Activated CD4-positive, alpha-beta T cell treated with anti-CD3 and anti-CD28 coated beads, Interleukin-2, Interleukin-4, amounts not matched to agents 100 ng/mL and 50 ng/mL, durations not matched to agents 16 hours and 8 hours (primary cell): ENCODE measurements around the gene ANKS1B.

Experiments used
- DNase-seq: peaks from one replicate; pipeline ENCODE4 v3.0.0-alpha.2; 2020; ENCODE audit warnings: low spot score

Gene ANKS1B

DNA sequence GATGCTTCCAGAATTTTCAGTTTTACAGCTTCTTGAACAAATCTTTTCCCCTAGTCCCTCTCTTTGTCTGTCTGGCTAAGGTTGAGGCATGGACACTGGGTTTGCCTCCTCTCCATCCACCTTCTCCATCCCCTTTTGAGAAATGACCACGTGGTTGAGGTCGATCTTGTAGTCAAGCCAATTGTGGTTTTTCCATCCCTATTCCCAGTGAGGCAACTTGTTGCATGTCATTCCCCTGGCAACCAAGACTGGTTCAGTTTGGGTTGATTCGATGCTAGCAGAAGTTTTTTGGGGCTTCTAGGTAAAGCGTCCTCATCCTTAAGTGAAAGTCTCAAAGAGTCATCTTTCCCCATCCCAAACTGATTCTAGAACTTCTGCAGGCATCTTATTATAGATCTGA is 1038.9 kb downstream of the ANKS1B start:
- no peak for DNase-seq

DNA sequence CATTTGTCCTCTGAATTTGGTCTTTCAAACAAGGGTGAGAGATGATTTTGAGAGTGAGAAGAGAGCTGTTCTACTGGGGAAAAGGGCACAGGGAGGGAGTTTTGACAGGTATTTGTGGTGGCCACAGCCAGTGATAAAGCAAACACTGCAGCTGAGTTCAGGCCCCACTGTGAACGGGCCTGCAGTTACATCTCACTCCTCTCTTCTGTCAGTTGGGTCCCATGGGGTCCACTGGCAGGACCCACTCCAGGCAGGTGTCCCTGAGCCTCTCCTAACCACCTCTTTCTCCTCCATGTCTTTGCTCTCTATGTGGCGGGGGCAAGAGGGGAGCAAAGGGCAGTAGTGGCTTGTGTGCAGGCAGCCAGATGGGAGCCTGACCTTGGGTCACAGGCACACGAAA is 1044.8 kb downstream of the ANKS1B start:
- no peak for DNase-seq

DNA sequence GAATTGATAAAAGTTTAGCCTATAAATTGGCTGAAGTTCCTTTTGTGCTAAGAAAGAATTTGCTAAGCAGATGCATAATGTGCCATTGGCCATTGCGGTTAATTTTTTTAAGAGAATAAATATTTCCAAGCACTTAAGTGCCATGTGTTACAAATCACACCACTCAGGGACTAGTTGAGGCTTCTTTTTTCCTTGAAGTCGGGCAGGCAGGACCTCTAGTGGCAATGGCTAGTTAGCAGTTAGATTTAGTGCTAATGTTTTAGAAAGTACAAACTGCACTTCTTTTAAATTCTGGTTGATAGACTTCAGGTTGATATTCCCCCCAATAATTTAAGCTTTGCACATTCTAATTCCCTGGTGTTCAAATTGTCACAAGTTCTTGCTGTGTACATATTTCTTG is 1045.4 kb downstream of the ANKS1B start:
- no peak for DNase-seq

DNA sequence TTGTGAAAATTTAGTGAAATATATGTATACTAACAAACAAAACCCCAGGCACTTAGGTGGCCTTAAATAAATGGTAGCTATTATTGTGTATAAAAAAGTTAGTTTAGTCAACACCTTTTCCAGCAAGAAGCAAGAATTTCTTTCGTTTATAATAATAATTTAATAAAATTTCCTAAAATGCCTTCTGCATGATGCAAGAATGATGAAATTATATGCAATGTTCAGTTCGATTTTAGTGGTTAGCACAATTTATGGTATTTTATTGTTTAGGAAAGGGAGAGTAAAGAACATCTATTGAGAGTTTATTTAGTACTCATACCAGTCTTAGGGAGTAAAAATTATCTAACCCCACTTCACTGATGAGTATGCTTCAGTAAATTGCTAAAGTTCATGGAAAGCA is 1048.9 kb downstream of the ANKS1B start:
- DNase-seq: no peak

DNA sequence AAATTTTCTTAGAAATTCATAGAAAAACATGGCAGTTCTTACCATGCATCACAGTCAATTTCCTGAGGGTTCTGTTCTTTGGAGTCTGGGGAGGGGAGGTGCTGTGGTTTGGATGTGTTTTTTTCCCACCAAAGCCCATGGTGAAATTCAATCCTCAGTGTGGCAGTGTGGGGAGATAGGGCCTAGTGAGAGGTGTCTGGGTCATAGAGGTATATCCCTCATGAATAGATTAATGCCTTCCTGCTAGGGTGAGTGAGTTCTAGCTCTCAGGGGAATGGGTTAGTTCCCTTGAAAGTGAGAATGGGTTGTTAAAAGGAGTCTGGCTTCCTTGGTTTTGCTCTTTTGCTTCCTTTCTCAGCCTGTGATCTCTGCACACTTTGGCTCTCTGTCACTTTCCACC is 1061.9 kb downstream of the ANKS1B start:
- DNase-seq: no peak

DNA sequence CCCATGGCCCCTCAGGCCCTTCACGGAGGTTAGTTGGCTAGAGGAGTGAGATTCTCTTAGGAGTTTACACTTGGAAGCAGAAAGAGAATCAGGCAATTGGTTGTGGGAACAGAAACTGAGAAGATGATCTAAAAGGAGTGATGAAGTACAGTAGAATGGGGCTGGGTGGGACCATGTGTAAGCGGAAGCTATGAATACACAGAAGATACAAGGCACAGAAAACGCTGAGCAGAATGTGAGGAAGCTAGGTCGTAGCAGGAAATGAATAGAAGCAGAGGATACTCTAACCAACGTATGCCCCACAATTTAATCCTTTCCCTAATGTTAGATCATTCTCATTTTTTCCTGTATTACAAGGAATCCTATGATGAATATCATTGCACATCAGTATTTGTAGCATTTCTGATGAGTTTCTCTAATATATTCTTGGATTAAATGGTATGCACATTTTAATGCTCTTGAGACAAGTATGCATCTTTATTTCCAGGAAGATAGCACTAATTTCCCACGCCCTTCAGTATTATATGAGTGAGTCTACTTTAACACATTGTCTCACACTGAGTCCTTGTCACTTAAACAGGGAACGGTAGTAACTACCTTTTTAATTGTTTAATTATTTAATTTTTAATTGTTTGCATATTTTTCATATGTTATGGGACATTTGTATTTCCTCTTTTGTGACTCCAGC is 1066.4 kb downstream of the ANKS1B start:
- DNase-seq: no peak

DNA sequence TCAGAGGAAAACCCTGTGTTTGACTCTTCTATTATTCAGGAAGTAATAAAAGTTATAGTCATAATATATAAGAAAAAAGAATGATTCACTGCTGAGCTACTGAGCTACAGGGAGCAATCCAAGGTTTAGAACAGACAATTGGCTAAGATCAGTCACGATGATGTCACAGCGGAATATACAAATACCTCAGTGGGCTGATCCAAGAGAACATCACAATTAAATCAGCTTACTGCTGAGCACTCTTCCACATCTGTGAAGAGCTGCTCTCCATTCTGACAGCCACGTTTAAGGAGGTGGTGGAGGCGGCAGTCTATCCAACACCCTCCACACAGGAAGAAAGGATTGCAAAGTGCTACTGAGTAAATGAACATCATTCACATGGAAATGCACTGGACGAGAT is 1068.6 kb downstream of the ANKS1B start:
- DNase-seq: no peak

DNA sequence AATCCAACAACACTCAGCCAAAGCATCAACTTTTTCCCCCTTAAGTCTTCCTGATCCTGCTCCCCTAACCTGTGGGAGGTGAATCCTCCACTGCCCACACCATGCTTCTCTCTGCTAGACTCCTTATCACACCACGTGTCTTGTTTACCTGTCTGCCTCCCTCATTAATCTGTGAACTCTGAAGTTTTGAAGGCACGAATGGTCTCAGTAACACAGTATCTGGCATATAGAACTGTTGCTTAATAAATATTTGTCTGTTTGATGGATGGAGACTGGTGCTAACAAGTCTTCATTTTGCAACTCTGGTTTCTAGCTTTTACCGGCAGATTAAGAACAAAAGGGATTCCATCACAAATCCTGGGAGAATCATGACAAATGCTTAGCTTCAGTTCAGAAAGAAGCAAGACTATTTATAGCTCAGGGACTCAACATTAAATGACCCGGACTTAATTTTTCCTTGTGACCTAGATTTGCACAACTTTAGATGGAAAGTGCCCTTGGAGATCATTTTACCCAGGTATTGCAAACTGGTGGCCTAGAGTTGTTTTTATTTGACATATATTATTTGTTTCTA is 1072.2 kb downstream of the ANKS1B start:
- DNase-seq: no peak

DNA sequence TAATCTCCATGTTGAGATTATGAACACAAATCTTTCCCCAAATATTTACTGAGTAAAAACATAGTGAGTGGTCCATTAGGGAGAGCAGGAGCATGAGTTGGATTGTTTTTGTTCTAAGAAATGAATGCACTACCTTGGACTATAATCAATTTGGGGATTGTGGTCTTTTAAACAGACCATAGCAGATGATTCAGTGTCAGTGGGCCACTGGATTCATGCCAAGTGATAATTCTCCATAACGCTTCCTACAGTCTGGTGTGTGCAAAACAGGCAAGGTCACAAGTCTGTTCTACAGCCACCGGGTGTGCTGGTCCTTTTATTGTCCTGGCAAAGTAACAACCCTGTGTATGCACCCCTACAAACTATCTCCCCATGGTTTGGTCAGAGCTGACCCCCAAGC is 1073.3 kb downstream of the ANKS1B start:
- DNase-seq: no peak

DNA sequence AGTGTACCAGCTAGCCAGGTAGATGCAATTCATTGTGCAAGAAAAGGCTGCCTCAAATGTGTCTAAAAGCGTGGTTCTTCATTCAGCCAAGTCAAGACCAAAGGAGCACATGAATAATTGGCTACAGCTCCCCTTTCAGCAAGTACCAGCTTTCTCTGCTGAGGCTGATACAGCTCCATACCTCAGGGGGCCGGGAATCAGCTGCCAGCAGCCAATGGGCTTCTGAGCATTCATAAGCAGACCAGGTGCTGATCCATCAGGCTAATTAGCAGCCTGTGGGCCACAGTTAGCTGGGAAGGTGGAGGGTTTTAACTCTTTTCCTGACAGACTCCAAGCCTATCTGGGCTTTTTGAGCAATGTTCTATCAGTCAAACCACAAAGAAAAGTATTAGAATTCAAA is 1075.0 kb downstream of the ANKS1B start:
- no peak for DNase-seq

DNA sequence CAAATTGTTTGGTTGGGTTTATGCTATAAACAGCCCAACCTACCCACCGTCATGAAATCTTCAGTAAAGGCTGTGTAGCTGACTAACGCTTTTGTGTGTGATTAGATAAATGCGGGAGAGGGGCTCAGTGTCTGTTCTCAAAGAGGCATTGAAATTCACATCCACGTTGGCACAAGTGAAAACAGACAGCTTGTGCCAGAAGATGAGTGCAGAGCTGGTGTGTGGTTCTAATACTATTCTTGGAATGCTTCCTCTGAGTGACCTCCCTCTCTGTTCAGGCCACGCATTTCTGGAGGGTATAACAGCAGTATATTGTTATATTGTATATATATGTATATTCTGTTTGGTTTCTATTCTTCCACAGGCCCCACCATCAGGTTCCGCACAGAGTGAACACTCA is 1075.9 kb downstream of the ANKS1B start:
- no peak for DNase-seq

DNA sequence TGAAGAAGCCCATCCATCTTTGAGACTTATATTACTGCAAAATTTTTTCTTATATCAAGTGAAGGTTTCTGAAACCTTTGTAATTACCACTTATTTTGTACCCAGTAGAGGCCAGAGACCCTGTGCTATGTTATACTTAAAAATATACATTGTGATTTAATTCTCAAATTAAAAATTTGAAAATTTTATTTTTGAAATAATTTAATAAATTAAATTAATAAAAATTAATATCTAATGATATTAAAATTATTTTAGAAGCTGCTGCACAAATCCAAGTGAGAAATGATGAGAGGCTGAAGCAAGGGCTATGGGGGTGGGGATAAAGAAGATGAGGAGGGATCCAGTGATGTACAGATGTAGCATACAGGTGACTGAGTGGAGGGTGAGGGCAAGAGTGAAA is 1080.9 kb downstream of the ANKS1B start:
- DNase-seq: no peak

DNA sequence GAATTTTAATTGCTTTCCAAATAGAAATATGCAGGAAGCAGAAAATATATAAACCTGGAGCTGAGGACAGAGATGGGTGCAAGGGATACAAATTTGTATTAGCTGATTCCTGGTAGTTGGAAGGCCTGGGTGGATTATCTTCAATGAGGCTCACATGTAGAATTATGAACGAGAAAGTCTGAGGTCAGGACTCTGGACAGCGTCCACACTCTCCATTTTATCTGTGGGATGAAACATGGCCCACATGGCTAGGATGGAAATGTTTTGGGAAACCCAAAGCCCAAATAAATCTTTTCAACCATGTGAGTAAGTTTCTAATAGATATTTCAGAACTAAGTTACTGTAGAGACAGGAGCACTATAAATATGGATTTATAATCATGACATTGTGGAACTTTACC is 1083.5 kb downstream of the ANKS1B start:
- no peak for DNase-seq

DNA sequence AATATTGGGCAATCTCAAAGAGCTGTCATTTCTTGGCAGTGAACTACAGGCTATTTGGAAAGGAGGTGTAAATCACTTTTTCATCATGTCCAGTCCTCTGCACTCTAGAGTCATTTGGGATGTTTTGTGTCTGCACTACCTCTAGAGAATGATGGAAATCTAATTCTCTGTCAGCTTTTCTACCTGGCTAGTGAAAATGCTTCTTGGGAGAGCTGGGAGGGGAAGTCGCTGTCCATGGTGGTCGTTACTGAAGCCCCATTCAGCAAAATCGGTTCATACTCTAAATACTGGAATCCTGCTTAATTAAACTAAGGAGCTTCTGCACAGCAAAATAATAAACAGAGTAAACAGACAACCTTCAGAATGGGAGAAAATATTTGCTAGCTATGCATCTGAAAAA is 1087.8 kb downstream of the ANKS1B start:
- no peak for DNase-seq

DNA sequence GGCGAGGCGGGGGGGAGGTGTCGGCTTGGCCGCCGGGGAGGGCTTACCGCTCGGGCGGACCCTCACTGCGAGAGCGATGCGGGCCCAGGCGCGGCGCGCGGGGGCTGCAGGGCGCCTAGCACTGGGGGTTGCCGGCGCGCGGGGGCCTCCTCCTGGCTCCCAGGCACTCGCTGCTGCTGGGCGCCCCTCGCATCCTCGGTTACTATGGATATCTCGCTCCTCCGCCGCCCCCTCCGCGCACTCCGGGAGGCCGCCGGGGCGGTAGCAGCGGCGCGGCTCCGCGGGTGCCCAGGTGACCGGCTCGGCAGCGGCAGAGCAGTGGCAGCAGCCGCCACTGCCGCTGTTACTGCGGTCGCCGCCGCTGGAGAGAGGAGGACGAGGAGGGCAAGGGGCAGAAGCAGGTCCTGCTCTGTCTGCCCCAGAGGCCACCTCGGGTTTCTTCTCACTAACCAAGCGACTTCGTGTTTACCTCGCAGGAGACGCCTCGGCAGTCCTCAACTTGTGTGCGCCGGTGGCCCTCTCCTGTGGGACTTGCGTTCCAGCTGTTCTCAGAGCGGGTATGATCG is 1089.6 kb downstream of the ANKS1B start:
- no peak for DNase-seq

DNA sequence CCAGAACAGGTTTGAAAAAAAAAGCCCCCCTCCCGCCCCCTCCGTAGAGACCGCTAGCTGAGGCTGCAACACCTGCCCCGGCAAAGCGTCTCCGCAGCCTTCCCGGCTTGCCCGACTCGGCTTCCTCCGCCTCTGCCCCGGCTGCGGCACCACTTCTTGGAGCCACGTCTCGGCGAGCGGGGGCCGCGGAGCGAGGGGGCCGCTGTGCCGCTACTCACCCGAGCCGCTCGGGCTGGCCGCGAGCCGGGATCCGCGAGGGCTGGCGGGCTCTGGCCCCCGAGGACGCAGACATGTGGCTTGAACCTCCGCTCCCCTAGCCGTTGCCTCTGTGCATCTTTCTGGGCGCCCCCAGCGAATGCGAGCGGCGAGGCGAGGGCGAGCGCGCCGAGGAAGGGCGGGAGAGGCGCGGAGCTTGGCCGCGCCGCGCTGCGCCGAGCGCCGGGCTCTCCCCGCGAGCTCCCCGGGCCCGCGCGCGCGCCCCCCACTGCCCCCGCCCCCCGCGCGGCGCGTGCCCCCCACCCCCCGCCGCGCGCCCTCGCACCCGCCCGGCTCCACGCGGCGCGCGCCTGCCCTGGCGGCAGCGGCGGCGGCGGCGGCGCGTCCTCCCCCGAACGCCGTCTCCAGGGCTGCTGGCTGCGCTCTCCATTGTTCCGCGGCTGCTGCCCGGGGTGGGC is 1090.2 kb downstream of the ANKS1B start:
- no peak for DNase-seq

DNA sequence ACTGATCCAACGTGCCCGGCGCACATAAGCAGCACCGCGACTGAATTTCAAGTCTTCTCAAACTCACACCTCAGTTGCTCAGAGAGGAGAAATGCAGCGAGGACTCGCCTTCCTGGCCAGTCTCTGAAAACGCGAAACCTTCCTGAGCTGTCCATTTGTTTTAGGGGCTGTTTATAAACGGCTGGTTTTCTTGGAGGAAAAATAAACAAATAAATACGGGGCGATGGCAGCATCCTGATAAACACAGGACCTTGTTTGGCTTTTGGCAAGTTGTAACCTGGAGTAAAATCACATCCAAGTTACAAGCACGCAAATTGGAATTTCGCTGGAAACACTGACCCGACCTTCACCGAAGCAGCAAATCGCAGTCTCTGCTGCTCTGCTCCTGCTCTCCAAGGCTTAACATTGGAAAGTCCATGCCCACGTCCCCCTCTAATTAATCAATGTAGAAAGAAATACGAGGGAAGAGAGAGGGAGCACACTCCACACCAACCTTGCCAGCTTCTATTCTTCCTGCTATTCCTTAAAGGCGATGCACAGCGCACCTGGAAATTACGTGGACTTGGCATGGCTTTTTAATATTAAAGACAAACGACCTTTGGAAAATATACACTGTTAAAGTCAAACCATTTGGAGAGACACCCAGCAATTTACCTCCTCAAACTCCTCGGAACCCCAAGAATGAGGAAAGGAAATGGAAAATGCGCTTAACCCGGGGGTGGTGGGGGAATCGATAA is 1090.9 kb downstream of the ANKS1B start:
- no peak for DNase-seq

DNA sequence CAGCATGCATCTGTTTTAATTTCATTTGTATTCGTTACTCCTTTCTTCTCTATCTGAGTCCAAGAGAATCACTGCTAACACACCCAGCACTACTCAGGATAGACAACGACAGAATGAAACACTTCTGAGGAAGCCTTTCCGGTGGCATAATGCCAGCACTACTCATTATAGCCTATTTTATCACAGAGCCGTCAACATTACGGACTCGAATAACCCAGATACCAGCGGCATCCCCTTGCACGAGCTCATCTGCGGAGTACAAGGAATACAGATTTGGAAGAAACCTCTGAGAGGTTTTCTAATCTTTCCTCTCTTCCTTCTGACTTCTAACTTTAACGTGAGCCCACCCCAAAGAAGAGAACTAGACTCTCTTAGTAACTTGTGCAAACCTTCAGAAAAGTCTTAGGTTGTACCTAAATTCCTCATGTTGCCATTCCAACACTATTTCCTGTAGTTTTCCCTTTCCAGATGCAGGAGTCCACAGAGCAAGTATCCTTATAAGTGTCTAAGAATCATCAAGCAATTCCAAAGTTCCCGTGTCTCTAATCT is 1091.5 kb downstream of the ANKS1B start:
- no peak for DNase-seq

DNA sequence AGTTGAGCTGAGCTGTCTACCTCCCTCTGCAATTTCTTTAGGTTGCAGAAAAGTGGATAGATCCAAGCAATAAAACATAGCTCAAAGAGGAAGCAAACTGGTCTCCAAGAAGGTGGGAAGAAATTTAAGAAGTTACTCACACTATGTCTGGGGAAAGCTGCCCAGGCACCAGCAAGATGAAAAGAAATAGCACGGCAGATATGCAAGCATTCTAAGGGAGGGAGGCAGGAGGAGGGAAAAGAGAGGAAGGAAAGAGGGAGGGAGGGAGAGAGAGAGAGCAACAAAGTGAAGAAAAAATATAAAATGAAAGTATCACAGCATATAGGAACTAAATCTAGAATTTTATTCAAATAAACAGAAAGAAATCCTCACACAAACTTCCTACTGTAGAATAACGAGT is 1099.0 kb downstream of the ANKS1B start:
- DNase-seq: no peak

DNA sequence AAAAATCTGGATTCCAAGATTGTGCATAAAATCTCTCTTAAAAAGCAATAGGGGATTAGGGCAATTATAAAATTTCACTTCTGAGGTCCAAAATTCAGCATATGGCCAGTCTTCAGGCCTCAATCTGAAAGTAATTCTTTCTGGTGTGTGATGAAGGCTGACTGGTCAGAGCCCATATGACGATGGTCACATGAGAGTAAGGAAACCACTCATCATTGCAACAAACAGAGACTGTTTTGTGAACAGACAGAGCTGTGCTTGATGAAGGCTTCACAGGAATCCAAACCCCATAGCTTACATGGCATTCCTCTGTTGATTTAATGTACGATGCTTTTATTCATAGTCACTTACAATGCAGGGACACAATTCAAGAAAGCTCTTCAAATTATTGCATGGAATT is 1101.5 kb downstream of the ANKS1B start:
- no peak for DNase-seq

DNA sequence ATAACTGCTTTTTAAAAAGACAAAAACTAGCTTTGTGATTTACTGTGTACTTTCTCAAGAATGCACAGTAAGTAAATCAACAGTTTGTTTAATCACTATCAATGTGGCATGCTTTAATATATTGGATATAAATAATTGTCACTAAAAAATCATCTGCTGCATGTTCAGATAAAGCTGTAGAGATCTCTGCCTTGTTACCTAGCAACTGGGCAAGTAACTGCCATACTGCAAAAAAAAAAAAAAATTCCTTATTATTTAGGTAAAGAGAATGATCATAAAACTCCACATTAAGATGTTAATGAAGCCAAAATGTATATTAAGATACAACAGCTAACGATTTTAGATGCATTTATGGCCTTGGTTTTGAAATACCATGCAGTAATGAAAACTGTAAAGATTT is 1102.2 kb downstream of the ANKS1B start:
- DNase-seq: no peak

DNA sequence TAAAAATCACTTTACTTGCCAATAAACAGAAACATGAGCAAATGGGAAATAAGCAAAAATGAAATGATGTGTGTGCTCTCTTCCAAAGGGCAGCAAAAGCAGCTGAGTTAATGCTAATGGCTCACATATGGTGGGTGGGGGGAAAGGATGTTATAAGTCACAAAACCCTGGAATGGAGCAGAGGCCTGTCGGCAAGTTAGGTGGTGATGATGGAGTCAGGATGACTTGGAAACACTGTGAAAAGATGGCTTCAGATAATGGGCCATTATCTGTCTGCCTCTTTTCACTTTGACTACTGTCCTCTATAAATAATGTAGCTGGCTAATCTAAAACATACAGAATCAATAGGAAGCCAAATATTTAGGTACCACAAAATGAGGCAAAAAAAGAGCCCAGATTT is 1111.0 kb downstream of the ANKS1B start:
- no peak for DNase-seq
